Fibroblast of pulmonary artery (primary cell): ENCODE data around the gene CYB561A3.
A peak's percentile ranks its signal among the peaks of the same experiment; 100 is the strongest.

Experiments
- DNase-seq: peaks from one replicate; pipeline ENCODE4 v3.0.0-alpha.2; 2010; ENCODE audit warnings: low read depth
- H3K4me3 ChIP-seq: replicated peaks from 2 replicates; pipeline ENCODE4 v1.5.1; 2011; ENCODE audit warnings: low read depth, mild to moderate bottlenecking, control low read depth, low read length, moderate library complexity
- CTCF ChIP-seq: IDR thresholded peaks from 2 replicates; pipeline ENCODE4 v1.5.1; 2011; ENCODE audit warnings: mild to moderate bottlenecking, control low read depth, low read length, inconsistent platforms; ENCODE audit errors: missing control alignments

CYB561A3 gene

DNA sequence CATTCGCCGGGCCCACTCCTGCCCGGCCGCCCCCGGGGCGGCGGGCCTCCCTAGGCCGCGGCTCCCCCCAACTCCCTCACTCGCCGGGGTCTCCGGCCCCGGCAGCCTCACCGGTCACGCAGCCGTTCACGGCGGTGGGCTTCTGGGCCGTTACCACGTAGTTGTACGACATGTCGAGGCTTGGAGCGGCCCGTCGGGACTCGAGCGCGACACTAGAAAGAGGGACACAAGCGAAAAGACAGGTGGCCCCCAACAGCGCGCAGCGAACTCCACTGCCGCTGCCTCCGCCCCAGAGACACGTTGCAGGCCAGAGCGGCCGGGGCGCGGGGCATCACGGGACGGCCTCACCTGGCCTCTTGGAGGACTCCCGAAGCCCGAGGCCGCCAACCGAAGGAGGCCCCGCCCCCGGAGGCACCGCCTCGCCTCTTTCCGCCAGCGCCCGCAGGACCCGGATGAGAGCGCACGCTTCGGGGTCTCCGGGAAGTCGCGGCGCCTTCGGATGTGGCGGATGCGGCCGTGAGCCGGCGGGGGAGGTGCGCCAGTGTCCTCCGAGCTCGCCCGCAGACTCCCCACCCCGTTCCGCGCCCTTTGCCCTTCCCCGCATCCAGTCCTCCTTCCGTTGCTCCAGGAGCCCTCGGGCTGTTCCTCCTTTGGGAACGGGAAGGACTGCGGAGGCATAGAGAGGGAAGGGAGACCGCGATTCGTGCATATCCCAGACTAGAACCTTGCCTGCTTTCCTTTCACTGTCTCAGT lies 28.7 kb downstream of the CYB561A3 start, which contains the start of the genes DDB1 and TKFC:
DDB1 (minus strand) TSS at position 309 of the 753 bp plus-strand sequence; CDS start at position 172, 137 bp downstream.
TKFC (plus strand) TSS at position 432 of the 753 bp plus-strand sequence. CDS start 1,501 bp downstream, outside the sequence.
- TF ChIP-seq CTCF = no peak
- peak within 1 kb of the TSS; percentile 92 for H3K4me3 ChIP-seq
- peak; percentile 90 for DNase-seq

- DNase-seq = peak; percentile 24
- H3K4me3 ChIP-seq = peak overlapping the region; percentile 92
- no peak for TF ChIP-seq CTCF
These were observed 29.3 kb downstream of the CYB561A3 start for GRCh38 chr11:61332281-61332796.

DNA sequence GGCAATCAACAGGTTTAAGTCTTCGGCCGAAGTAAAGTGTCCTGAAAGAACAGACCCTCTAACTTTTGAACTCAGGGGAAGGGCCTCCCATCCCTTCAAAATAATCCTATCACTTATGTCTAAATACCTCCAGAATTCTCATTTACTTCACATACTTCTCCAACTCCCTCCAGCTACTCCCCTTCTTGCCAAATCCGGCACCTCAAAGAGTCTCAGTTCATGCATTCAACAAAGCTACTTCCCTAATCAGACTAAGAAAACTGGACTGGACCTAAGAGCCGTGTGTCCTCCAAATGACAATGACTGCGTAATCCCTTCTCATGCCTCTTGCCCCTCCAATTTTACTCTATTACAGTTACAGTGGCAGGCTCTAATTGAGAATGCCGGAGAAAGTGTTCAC lies 30.0 kb downstream of the CYB561A3 start:
- TF ChIP-seq CTCF = no peak
- H3K4me3 ChIP-seq = peak overlapping the region; percentile 92
- DNase-seq = no peak

DNA sequence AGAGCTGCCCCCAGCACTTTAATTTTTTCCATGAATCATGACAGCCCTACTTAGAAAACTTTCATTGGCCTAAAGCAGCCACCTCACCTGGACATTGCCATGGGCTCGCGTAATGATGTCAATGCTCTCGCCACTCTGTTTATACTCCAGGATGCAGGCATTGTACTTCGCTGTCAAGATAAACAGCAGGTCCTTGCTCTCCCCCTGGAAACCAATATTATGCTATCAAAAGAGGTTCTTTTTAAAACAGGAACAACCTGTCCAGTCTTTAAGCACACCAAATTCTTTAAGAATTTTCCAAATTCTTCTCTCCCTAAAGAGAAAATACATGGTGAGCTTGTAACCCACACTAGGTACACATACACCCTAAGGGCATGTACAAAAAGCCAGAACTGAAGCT lies 31.8 kb downstream of the CYB561A3 start:
- DNase-seq = no peak
- TF ChIP-seq CTCF = no peak
- no peak overlapping the region for H3K4me3 ChIP-seq

GRCh38 chr11:61328351-61328750 lies 33.3 kb downstream of the CYB561A3 start:
- no peak for DNase-seq
- no peak overlapping the region for H3K4me3 ChIP-seq
- no peak for TF ChIP-seq CTCF

DNA sequence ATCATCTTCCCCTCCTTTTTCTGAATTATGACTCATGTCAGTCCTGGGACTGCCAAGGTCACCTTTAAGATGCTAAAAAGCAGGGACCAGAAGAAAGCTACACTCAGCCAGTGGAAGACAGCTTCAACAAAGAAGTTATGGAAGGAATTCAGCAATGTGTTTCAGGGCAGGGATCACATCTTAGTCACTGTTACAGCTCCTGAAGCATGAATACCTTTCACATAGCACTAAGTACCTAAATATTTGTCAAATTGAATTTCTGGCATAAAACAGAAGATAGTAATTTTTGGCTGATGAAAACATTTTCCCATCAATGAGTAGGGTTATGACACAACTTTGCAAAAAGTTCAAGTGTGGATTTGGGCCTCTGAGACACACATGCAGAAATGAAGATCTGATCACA lies 34.0 kb downstream of the CYB561A3 start:
- no peak overlapping the region for H3K4me3 ChIP-seq
- no peak for TF ChIP-seq CTCF
- DNase-seq = peak; percentile 25
